Cardiac muscle cell (in vitro differentiated cells and primary cell): ENCODE results near the gene CDK18. TPM values are rescaled to one million over a fixed set of nuclear protein-coding genes. Genes with fewer than 3 reads are reported as not detected.

Experiments
- DNase-seq, 2 donors: peaks; one replicate each; pipeline versions ENCODE4 v3.0.0 to v3.0.0-alpha.2; 2010 to 2017; ENCODE audit warnings: low read depth in 1 of 2, low spot score in 1 of 2
- H3K27ac ChIP-seq: fragments of 200-600 bp; sonication (generic); 2 replicates; pipeline ENCODE4 v1.5.1; 2016
- H3K27me3 ChIP-seq: fragments of 200-600 bp; sonication (generic); 2 replicates; pipeline ENCODE4 v1.6.0; 2016; ENCODE audit warnings: control low read depth
- H3K36me3 ChIP-seq: fragments of 200-600 bp; sonication (generic); 2 replicates; pipeline ENCODE4 v1.5.1; 2016; ENCODE audit warnings: control low read depth
- H3K4me1 ChIP-seq: fragments of 200-600 bp; sonication (generic); 2 replicates; pipeline ENCODE4 v1.8.1; 2017; ENCODE audit warnings: low read depth, mild to moderate bottlenecking, mixed run types
- H3K4me3 ChIP-seq: fragments of 200-600 bp; sonication (generic); 2 replicates; pipeline ENCODE4 v1.5.1; 2016; ENCODE audit warnings: mild to moderate bottlenecking
- H3K9me3 ChIP-seq: fragments of 200-600 bp; sonication (generic); 2 replicates; pipeline ENCODE4 v1.5.1; 2017; ENCODE audit warnings: low read depth, mild to moderate bottlenecking, control low read depth
- polyA plus RNA-seq: library from polyadenylated mRNA; unstranded; fragments of >200 nt; fragmentation: Nextera tagmentation; extraction: Ambion mirVana; gene quantifications from 2 replicates; pipeline ENCODE4 v1.2.1, GENCODE V29; 2016
- total RNA-seq: library from RNA; depleted of rRNA; stranded (reverse); fragments of >200 nt; gene quantifications from 2 replicates; pipeline ENCODE4 v1.2.3, GENCODE V29; 2016
- TF ChIP-seq, protein P1 (sequence below): IDR thresholded peaks from 2 replicates; pipeline ENCODE4 v1.5.1; 2012; ENCODE audit warnings: low read depth, mild to moderate bottlenecking, low read length

The CDK18 gene
- total and polyA plus RNA-seq, 2 experiments from 2014 or later = 29.8 to 42.0 TPM

DNA sequence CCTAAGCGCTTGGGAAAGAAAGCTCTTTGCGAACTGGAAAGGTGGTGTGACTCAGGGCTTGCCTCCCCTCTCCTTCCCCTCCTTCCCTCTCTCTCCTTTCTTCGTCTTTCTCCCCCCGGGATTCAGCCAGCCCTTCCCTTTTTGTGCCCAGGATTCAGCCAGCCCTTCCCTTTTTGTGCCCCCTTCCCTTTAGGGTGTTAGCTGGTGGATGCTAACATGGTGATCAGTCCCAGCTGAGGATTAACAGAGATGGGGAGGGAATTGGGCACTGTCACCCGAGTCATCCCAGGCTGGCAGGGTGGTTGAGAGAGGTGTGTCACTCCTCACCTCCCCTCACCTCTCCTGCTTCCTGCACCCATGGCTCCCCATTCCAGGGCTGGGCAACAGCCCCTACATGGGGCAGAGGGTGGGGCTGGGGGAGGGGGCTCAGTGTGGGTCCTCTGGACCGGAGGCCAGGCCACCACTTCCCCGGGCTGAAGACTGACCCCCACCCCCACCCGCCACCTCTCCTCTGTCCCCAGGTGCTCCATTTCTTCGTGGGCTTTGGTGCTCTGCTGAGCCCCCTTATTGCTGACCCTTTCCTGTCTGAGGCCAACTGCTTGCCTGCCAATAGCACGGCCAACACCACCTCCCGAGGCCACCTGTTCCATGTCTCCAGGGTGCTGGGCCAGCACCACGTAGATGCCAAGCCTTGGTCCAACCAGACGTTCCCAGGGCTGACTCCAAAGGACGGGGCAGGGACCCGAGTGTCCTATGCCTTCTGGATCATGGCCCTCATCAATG is 75.9 kb downstream of the CDK18 start:
- no peaks in the 10 kb centered on the region for H3K36me3 ChIP-seq
- peaks cover 30% of the 10 kb centered on the region for H3K27me3 ChIP-seq
- H3K4me1 ChIP-seq = peaks cover 6% of the 10 kb centered on the region
- H3K9me3 ChIP-seq = no peaks in the 10 kb centered on the region
- DNase-seq = no peak
- no peak overlapping the region for H3K4me3 ChIP-seq
- TF ChIP-seq, protein P1, sequence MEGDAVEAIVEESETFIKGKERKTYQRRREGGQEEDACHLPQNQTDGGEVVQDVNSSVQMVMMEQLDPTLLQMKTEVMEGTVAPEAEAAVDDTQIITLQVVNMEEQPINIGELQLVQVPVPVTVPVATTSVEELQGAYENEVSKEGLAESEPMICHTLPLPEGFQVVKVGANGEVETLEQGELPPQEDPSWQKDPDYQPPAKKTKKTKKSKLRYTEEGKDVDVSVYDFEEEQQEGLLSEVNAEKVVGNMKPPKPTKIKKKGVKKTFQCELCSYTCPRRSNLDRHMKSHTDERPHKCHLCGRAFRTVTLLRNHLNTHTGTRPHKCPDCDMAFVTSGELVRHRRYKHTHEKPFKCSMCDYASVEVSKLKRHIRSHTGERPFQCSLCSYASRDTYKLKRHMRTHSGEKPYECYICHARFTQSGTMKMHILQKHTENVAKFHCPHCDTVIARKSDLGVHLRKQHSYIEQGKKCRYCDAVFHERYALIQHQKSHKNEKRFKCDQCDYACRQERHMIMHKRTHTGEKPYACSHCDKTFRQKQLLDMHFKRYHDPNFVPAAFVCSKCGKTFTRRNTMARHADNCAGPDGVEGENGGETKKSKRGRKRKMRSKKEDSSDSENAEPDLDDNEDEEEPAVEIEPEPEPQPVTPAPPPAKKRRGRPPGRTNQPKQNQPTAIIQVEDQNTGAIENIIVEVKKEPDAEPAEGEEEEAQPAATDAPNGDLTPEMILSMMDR = no peak
- no peak overlapping the region for H3K27ac ChIP-seq

DNA sequence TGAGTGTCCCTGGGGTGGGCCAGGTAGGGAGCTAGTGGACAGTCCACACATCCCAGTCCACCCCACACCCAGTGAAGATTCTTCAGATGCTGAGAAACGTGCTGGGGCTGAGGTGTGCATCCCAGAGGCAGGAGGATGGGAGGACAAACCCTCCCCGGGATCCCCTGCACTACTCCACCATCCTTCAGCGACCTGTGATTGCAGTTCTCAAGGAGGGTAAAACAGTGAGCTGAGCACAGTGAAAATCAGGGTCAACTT is 76.4 kb downstream of the CDK18 start:
- Histone ChIP-seq H3K9me3 (no peaks in the 10 kb centered on the region), H3K27me3 (peaks cover 25% of the 10 kb centered on the region), H3K27ac (no peak overlapping the region), H3K4me3 (no peak overlapping the region), H3K36me3 (no peaks in the 10 kb centered on the region), H3K4me1 (peaks cover 6% of the 10 kb centered on the region)
- DNase-seq = no peak
- TF ChIP-seq, protein P1 = no peak

DNA sequence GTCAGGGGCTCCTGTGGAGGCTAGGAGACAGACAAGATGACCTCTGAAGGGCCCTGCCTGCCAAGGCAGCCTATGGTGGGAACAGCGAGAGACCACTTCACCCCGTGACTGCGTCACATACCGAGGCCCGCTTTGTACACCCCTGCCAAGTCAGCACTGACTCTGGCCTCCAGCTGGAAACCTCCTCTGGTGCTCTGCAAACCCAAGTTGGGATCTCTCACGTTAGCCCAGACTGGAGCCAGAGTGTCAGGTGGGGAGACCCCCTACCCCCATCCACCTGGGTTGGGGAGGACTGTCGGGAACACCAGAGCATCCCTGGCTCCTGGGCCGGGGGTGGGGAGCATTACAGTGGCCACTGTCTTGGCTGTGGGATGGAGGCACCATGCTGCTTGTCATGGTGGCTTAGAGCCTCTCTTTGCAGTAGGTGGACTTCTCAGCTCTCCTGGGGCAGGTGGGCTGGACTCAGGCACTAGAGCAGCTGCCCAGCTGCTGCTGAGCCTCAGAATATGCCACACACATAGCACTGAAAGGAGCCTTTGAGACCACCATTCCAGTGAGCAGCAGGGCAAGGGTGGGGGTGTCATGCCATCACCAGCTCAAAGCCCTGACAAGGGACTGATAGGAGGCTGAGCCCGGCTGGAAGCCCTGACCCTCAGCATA is 77.0 kb downstream of the CDK18 start:
- no peak for DNase-seq
- Histone ChIP-seq H3K27ac (no peak overlapping the region), H3K4me3 (no peak overlapping the region), H3K36me3 (no peaks in the 10 kb centered on the region), H3K27me3 (peaks cover 19% of the 10 kb centered on the region), H3K9me3 (no peaks in the 10 kb centered on the region), H3K4me1 (peaks cover 6% of the 10 kb centered on the region)
- TF ChIP-seq, protein P1 = no peak

DNA sequence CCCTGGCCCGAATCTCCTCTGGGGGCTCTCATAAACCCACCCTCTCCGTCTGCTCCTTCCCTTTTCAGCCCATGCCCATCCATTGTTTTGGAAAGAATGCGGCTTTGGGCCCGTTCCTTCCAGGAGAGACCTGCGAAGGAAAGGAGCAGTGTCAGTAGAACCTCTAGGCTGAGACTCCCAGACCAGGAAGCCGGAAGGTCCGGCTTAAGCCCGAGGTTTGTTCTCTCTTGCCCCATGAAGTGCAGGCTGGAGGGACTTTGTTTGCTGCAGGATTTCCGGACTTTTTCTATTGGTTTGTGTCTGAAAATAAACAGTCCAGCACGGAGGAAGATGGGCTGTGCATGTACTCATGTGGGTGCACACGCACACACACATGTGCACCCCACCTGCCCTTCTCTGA is 77.6 kb downstream of the CDK18 start:
- DNase-seq = no peak
- H3K4me3 ChIP-seq = no peak overlapping the region
- TF ChIP-seq, protein P1 = no peak
- peaks cover 14% of the 10 kb centered on the region for H3K27me3 ChIP-seq
- H3K27ac ChIP-seq = no peak overlapping the region
- H3K4me1 ChIP-seq = peaks cover 6% of the 10 kb centered on the region
- no peaks in the 10 kb centered on the region for H3K36me3 ChIP-seq
- H3K9me3 ChIP-seq = no peaks in the 10 kb centered on the region

Other genes with a start within 250 kb of the CDK18 start
- gene NUAK2, start 182.9 kb upstream of the CDK18 start, total RNA-seq = 3.4 and 4.3 TPM in 2 replicates
- gene NUAK2, start 182.9 kb upstream of the CDK18 start, polyA plus RNA-seq = 2.1 and 3.4 TPM in 2 replicates
- gene KLHDC8A, start 147.7 kb upstream of the CDK18 start, total RNA-seq = 0.18 and 0.71 TPM in 2 replicates
- gene KLHDC8A, start 147.7 kb upstream of the CDK18 start, polyA plus RNA-seq = 1.2 TPM in 1 of 2 replicates, not detected in the other
- not detected in 2 replicates for gene LEMD1, start 82.6 kb upstream of the CDK18 start, total RNA-seq
- not detected in 2 replicates for gene LEMD1, start 82.6 kb upstream of the CDK18 start, polyA plus RNA-seq
- gene BLACAT1, start 48.6 kb upstream of the CDK18 start, total RNA-seq = 0.56 and 0.66 TPM in 2 replicates
- 0.86 TPM in 1 of 2 replicates, not detected in the other for gene BLACAT1, start 48.6 kb upstream of the CDK18 start, polyA plus RNA-seq
- 9.1 and 13.0 TPM in 2 replicates for gene ELK4, start 127.3 kb downstream of the CDK18 start, total RNA-seq
- 1.8 and 4.9 TPM in 2 replicates for gene ELK4, start 127.3 kb downstream of the CDK18 start, polyA plus RNA-seq
- 4.9 and 10.4 TPM in 2 replicates for gene SLC45A3, start 175.8 kb downstream of the CDK18 start, total RNA-seq
- 3.8 and 7.8 TPM in 2 replicates for gene SLC45A3, start 175.8 kb downstream of the CDK18 start, polyA plus RNA-seq
- 100 and 175 TPM in 2 replicates for gene NUCKS1, start 245.5 kb downstream of the CDK18 start, total RNA-seq
- 47.0 and 80.9 TPM in 2 replicates for gene NUCKS1, start 245.5 kb downstream of the CDK18 start, polyA plus RNA-seq